ENCODE results near the gene CSNK2A1. TPM values are rescaled to one million over a fixed set of nuclear protein-coding genes. Genes with fewer than 3 reads are reported as not detected.

Gene CSNK2A1
- total RNA-seq, 1 donor from 2014 or later, result 207 TPM

GRCh38 chr20:562232-562897, 18.8 kb upstream of the CSNK2A1 start:
- H3K27me3 Mint-ChIP-seq (ENCODE audit: low read depth), result peaks cover 25% of the 10 kb centered on the region

DNA sequence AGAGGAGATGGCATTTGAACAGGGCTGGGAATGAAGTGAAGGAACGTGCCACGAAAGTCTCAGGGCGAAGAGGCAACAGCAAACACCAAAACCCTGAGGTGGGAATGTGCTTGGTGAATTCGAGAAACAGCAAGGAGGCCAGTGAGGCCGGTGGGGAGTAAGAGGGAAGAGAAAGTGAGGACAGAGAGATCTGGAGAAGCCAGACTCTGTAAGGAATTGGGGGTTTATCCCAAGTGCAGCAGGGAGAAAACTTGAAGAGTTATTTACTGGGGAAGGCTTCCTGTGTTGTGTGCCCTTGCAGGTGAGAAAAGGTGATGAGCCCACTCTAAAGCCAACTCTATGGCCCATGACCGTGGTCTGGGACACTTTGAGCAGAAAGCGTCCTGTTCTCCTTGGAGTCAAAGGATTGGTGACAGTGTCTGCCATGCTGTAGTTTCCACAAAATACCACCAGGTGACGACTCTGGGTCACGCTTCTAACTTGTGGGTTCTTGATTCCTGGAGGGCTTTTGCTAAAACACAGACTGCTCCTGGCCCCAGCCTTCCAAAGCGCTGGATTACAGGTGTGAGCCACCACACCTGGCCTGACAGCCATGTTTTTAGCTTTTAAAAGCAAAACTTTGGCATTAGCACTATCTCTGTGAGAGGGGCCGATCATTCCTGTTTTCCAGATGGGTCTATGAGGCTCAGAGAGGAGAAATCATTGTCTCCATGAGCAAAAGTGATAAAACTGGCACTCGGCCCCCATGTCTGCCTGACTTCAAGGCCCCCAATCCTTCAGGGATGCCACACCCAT, 18.0 kb upstream of the CSNK2A1 start:
- peaks cover 4% of the 10 kb centered on the region for H3K4me1 Mint-ChIP-seq
- no peaks in the 10 kb centered on the region for H3K36me3 Mint-ChIP-seq (ENCODE audit: low read depth)
- peaks cover 24% of the 10 kb centered on the region for H3K27me3 Mint-ChIP-seq (ENCODE audit: low read depth)
- H3K27ac Mint-ChIP-seq (ENCODE audit: unreplicated experiment), result no peak overlapping the region
- H3K4me3 Mint-ChIP-seq, result no peak overlapping the region
- DNase-seq (ENCODE audit: low read depth, low spot score), result peak; percentile 69
- TF ChIP-seq CTCF (conservative IDR thresholded peaks at IDR 0.05), result peak; percentile 88
- no peaks in the 10 kb centered on the region for H3K9me3 Mint-ChIP-seq

More at GRCh38 chr20:562232-562897, 18.8 kb upstream of the CSNK2A1 start:
- no peaks in the 10 kb centered on the region for H3K36me3 Mint-ChIP-seq (ENCODE audit: low read depth)
- DNase-seq (ENCODE audit: low read depth, low spot score), result no peak
- no peak overlapping the region for H3K4me3 Mint-ChIP-seq
- H3K4me1 Mint-ChIP-seq, result peaks cover 4% of the 10 kb centered on the region
- H3K9me3 Mint-ChIP-seq, result no peaks in the 10 kb centered on the region
- TF ChIP-seq CTCF (conservative IDR thresholded peaks at IDR 0.05), result no peak
- no peak overlapping the region for H3K27ac Mint-ChIP-seq (ENCODE audit: unreplicated experiment)

DNA sequence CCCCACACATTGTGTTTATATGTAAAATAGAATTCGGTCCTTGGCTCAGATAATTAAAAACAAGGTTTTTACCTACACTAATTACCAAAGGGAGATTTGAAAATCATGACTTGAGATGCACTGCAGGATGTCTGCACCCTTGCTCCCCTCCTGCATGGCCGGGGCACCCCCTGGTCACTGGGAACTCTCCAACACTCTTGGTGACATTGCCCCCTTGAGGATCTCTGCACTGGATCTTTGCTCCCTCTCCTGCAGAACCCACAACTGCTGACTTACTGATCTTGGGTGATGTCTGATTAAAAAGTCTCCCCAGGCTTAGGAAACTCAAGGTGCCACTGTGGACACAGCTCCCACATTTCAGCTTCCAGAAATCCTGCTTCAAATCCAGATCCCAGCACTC, 17.1 kb upstream of the CSNK2A1 start:
- peaks cover 4% of the 10 kb centered on the region for H3K4me1 Mint-ChIP-seq
- DNase-seq (ENCODE audit: low read depth, low spot score), result no peak
- no peak overlapping the region for H3K4me3 Mint-ChIP-seq
- H3K27me3 Mint-ChIP-seq (ENCODE audit: low read depth), result peaks cover 28% of the 10 kb centered on the region
- H3K9me3 Mint-ChIP-seq, result no peaks in the 10 kb centered on the region
- no peaks in the 10 kb centered on the region for H3K36me3 Mint-ChIP-seq (ENCODE audit: low read depth)
- no peak for TF ChIP-seq CTCF (conservative IDR thresholded peaks at IDR 0.05)
- H3K27ac Mint-ChIP-seq (ENCODE audit: unreplicated experiment), result no peak overlapping the region

DNA sequence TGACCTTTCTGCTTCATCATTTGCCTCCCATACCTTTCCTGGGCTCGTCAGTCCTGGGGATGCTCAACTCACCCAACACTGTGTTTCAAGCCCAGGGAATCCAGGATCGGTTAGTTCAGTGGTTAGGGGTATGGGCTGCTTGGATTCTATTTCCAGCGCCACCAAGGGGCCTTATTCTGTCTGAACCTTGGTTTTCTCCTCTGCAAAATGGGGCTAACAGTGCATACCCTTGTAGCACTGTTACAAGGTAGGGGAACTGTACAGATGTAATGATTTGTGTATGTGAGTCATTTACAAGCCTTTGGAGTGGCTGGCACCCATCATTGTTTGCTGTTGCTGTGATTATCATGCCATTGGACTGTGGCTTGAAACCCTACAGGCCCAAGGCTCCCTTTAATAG, 14.5 kb upstream of the CSNK2A1 start:
- TF ChIP-seq CTCF (conservative IDR thresholded peaks at IDR 0.05), result no peak
- DNase-seq (ENCODE audit: low read depth, low spot score), result no peak
- peaks cover under 1% of the 10 kb centered on the region for H3K4me1 Mint-ChIP-seq
- H3K4me3 Mint-ChIP-seq, result no peak overlapping the region
- H3K27me3 Mint-ChIP-seq (ENCODE audit: low read depth), result peaks cover 47% of the 10 kb centered on the region
- H3K36me3 Mint-ChIP-seq (ENCODE audit: low read depth), result no peaks in the 10 kb centered on the region
- no peak overlapping the region for H3K27ac Mint-ChIP-seq (ENCODE audit: unreplicated experiment)
- H3K9me3 Mint-ChIP-seq, result no peaks in the 10 kb centered on the region

DNA sequence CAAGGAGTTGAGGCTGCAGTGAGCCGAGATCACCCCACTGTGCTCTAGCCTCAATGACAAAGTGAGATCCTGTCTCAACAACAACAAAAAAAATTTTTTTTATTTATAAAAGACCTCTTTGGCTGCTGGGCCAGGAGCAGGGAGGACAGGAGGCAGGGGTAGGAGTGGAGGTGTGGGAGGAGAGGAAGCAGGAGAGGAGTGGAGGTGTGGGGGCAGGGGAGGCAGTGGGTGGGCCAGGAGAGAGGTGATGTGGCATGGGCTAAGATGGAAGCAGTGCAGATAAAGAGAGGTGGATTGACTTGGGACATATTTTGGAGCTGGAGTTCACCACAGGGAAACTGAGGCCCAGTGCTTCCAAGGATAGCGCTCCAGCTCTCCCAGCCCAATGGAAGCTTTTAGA, 13.4 kb upstream of the CSNK2A1 start:
- H3K27ac Mint-ChIP-seq (ENCODE audit: unreplicated experiment), result no peak overlapping the region
- no peaks in the 10 kb centered on the region for H3K9me3 Mint-ChIP-seq
- peaks cover 52% of the 10 kb centered on the region for H3K27me3 Mint-ChIP-seq (ENCODE audit: low read depth)
- no peak for DNase-seq (ENCODE audit: low read depth, low spot score)
- no peak overlapping the region for H3K4me3 Mint-ChIP-seq
- H3K4me1 Mint-ChIP-seq, result no peaks in the 10 kb centered on the region
- no peak for TF ChIP-seq CTCF (conservative IDR thresholded peaks at IDR 0.05)
- H3K36me3 Mint-ChIP-seq (ENCODE audit: low read depth), result no peaks in the 10 kb centered on the region

All from neural crest cell (in vitro differentiated cells).